Measurements from ENCODE around the gene ARHGAP10.
"Not testable (repeated sequence)": the region's sequence is repeated elsewhere in the genome, so short reads cannot be mapped to it uniquely, and the experiment has no call there.

Gene ARHGAP10

DNA sequence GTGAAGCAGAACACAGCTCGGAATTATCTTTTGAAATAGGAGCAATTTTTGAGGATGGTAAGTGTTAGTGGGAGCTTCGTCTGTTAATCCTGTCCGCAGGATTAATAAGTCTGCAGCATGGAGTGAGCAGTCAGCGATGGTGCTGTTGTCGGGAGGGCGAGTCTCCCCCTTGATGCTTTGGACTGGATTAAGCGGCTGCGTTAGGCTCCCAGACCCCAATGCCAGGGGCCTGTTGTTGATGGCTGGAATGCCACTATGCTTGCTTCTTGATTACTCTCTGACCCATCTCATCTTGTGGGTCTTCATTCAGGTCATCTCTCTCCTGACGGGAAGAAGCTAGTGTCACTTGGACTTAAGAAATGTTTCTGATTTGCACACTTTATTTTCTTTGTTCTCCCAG lies 332.6 kb downstream of the ARHGAP10 start:
- no peak for DNase-seq (ENCODE audit: low spot score)

DNA sequence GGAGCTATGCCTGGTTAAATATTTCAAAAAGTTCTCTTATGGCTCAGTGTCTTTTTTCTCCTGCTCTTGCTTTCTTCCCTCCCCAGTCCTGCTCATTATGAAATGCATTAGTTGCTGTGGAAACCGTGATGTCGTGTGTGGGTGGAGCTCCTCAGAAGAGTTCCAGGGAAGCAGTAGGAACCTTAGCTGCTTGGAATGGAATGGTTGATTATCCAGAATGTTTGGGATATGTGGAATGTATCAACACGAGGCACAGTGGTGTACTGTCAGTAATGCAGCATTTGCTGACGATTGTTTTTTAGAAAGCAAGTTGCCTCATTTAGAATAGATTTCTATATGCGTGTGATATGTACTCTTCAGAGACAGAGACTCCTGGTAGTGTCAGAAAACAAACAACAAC lies 333.2 kb downstream of the ARHGAP10 start:
- no peak for DNase-seq (ENCODE audit: low spot score)

DNA sequence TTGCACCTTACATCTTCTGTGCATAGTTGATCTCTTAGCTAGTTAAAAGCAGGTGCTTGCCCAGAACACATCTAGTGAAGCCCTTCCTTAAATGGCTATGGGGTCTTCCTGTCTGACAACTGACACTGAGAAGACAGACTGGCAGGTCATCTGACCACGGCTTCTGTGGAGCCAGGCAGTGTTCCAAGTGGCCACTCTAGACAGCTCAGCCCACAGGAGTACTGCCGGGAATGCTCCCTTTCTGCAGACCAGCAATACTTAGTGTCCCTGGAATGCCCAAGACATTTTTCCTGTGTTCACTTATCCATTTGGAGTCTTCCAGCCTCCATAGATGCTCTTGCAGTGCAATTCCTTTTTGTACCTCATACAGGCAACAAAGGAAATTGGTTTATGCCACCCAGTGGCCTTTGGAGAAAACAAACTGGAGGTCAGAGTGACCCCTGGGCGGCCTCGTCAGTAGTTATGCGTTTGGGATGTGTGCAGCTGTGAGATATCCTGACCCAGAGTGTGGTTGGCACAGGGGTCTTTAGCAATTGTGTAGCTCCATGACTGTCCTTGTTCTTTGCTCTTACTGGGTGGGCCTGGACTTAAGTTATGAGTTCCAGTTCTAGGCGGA lies 335.5 kb downstream of the ARHGAP10 start:
- DNase-seq (ENCODE audit: low spot score) = no peak

DNA sequence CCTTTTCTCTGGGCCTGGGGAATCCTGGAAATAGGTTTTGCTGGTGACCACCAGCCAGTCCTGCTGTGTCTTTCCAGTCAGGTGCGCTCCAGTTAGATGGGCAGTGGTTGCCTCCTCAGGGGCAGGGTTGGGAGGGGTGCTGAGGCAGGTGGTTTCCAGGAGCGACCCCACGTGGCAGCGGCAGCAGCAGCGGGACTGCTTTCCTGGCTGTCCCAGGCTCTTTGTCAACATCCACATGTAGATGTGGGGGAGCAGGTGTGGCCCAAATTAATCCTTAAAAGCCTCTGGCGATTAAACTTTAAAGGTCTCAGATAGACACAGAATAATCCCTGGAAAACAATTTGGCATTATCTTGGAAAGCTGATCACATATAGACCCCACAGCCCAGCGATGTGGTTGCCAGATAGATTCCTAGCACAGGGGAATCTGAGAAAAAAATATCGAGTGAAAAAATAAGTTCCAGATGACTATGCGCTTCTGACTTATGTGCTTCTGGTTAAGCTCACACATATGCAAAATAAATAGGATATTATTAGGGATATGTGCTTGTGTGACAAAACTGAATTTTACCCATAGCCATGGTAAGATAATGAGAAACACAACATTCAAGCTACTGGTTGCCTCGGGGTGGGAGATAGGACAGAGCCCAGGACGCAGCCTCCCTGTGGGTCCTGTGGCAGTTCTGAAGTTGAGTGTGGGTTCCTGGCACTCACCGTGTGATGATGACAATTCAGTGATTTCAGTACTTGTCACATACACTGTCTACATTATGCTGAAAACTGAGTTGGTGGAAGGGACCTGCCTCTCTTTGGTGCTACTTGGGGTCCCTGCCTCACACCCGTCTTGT lies 336.4 kb downstream of the ARHGAP10 start:
- no peak for DNase-seq (ENCODE audit: low spot score)

DNA sequence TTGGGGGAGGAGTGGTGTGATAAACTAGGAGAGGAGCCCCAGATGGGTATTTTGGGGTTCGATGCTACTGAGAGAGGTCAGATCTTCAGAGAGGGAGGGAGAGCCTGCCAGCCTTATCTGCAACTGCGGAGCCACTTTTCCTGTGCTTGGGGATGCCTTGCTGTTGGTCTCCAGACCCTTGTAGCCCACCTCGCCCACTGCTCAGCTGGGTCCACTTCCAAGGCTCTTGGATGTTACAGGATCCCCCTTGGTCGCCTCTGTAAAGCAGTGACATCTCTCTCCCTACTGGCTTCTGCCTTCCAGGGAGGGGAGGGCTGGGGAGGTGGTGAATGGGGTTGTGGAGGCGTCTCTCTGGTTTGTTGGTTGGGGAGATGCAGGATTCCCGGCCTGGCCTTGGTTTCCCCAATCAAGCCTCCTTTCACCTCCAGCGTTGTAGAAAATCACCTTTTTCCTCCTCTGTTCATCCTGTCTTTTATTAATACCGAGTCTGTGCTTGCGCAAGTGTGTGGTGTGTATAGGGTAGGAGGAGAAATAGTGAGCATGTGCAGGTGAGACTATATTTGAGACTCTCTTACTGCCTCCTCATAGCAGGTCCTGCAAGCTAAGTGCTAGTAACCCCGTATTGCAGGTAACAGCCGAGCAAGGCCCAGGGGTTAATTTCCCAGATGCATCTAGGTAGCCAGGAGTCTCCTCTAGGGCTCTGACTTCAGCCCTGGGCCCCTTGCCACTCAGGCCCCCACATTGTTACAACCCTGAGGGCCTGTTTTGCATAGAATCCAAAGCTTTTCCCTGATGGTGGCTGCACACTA lies 337.4 kb downstream of the ARHGAP10 start:
- DNase-seq (ENCODE audit: low spot score) = no peak

DNA sequence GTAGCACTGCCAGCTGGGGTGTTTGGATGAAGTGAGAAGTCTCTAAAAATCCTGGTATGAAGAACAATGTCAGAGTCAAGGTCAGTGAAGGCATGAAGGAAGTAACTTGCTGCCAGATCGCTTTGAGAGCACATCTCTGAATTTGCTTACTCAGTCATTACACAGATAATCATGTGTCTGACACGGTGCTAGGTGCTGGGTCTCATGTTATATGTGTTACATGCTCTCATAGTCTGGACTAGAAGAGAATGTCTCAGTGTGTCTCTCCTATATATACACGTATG lies 337.9 kb downstream of the ARHGAP10 start:
- no peak for DNase-seq (ENCODE audit: low spot score)

DNA sequence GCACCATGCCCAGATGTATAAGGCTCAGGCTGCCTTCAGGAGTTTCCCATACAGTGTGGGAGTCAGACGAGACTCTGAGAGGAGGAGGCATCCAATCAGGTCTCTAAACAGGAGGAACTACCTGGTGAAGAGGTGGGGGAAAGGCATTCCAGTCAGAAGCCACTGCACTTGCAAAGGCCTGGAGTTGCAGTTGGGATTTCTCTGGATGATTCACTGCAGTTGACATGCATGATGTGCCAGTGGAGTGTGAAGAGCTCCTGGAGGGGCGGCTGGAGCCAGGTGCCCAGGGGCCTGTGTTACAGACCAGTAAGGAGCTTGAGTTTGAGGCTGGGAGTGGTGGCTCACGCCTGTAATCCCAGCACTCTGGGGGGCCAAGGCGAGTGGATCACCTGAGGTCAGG lies 339.1 kb downstream of the ARHGAP10 start:
- DNase-seq (ENCODE audit: low spot score) = no peak

DNA sequence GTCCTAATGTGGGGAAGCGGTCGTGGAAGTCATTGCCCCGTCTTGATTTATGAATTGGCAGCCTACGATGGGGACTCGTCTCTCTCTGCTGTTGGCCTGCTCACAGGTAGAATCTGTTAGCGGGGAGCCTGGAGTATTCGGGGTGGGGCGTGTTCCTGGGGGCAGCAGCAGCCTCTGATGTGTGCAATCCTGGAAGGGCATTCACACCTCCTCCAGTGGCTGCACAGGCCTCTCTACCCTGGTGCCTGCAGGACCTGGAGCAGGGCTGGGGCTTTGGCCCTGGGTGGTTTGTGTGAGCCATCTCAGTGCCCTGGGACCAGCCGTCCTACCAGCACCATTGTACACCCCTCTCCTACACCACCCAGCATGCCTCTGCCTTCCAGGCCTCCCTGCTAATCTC lies 340.9 kb downstream of the ARHGAP10 start:
- DNase-seq (ENCODE audit: low spot score) = no peak

DNA sequence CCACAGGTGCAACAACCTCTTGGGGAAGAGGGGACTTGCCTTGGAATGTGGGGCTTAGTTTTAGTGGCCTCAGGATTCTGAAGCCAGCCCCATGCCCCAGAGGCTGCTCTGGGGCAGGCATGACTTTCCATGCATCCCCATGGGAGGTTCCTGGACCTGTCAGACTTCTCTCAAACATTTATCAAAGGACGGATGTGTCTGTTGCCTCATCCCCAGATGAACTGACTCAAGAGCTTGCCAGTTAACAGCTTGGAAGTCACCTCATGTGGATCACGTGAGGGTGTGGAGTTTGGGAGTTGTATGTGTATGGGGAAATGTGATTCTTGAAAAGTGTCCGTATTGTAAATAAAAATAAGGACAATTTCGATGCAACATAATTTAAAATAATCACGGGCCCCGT lies 341.5 kb downstream of the ARHGAP10 start:
- DNase-seq (ENCODE audit: low spot score) = no peak

DNA sequence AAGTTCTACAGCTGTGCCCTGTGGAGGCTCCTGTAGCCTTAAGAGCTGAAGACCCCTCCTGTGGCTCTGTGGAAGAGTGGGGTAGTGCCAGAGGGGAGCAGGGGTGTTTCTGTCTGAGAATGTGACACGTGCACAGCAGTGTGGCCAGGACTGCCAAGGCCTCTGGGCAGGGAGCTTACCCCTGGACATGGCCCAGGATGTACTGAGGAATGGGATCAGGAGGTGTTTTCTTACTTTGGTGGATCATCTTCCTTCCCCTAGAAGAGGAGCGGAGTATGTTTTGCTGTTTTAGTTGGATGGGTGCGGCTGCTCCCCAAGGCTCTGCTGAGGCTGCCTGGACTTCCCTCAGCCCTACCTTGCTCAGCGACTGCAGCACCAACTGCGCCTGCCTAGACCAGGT lies 342.6 kb downstream of the ARHGAP10 start:
- DNase-seq (ENCODE audit: low spot score) = no peak

DNA sequence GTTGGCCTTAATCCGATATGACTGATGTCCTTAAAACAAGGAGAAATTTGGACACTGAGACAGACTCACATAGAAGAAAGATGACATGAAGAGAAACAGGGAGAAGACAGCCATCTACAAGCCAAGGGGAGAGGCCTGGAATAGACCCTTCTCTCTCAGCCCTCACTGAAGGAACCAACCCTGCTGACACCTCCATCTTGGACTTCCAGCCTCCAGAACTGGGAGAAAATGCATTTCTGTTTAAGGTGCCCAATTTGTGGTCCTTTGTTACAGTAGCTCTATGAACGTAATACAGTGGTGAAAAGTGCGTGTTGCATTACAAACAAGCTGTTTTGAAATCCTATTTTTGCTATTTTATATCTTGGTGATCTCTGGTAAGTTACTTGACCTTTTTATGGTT lies 343.6 kb downstream of the ARHGAP10 start:
- no peak for DNase-seq (ENCODE audit: low spot score)

DNA sequence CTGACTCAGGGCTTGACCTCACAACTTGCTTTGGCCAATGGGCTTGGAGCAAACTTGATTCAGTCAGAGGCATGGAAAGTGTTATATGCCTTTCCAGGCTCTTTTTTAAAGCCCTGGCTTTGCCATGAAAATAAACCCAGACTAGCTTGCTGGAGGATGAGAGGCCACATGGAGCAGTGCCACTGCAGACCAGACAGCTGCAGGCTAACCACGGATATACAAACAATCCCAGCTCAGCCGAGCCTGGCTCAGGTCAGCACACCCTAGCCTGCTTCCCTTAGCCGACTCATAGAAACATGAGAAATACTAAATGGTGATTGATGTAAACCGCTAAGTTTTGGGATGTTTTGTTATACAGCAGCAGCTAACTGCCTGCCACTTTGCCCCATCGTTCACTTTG lies 345.1 kb downstream of the ARHGAP10 start:
- DNase-seq (ENCODE audit: low spot score) = no peak

DNA sequence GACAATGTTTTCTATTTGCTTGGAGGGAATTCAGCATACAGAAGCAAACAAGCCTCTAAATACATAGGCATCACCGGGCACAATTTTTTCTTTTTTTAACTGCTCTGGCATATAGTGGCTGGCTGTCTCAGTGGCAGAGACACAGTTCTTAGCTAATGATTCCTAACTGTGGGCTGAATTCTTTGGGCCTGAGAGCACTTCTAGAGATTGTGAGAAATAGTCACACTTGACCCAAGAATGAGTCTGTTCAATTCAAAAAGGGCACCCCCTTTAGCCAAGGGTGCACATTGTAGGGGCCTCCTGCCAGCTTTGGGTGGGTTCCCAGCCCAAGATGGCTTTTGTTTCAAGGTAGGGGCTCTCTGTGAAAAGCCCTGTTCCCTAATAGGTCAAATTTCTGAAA lies 345.7 kb downstream of the ARHGAP10 start:
- no peak for DNase-seq (ENCODE audit: low spot score)

DNA sequence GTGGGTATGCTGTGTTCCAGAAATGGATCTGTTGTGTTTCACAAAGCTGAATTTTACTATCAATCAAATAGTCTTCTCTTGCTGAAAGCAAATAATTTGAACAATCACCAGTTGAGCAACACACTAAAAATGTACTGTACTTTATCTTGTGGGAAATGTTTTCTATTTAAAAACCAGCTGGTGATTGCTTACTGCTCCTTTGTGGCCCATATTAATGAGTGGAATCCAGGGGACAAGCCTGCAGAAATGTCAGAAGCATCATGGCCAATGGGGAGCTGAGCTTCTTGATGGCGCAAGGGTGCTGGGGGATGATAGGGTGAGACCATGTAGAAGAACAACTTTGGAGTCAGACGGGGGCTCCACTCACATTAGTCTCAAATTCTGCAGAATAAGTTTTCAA lies 346.2 kb downstream of the ARHGAP10 start:
- no peak for DNase-seq (ENCODE audit: low spot score)

DNA sequence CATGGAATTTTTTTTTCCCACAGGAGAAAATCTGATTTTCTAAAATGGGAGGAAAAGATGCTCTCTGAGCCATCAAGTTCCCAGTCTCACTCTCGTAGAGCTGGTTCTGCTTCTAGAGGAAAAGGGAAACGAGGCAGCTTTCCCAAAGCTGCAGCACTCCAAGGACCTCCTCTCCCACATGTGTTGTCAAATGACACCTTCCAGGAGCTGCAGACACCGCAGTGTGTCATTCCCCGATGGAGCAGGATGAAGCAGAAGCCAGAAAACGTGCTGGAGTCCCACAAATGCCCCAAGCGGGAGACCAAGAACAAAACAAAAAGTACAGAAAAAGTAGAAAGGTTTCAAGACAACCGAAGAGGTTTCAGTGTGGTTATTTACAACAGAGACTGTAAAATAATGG lies 348.1 kb downstream of the ARHGAP10 start:
- DNase-seq (ENCODE audit: low spot score) = no peak

DNA sequence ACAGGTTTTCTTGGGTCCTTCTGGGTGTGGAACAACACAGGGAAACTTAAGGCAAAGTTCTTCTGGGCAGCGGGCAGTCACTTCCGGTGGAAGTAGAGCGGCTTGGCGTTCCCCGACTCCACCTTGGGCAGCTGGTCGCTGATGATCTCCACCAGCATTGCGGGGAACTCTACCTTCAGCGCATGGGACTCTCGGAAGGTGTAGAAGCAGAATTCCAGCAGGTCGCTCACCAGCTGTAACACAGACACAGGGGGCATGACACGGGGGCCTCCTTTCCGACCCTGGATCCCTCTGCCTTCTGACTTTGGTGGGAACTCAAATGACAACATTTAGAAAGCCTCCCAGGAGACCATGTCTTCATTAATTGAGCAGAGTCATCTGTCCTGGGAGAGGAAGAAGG lies 349.4 kb downstream of the ARHGAP10 start:
- DNase-seq (ENCODE audit: low spot score) = no peak

DNA sequence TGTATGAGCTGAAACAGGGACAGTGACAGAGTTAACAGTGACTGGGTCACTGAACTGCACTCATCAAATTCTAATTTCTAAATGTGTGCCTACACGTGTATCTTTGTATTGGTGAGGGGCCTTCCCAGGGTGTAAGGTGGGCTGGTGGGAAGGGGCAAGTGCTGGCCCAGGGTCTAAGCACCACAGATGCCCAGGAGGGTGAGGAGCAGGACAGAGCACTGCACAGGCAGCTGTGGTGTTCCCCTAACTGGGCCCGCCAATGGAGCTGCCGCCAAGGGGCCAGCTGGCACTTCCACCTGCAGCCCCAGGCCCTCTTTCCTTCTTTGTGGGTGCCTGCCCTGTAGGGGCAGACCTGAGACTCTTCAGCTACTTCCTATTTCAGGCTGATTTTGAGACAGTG lies 349.9 kb downstream of the ARHGAP10 start:
- DNase-seq (ENCODE audit: low spot score) = no peak

DNA sequence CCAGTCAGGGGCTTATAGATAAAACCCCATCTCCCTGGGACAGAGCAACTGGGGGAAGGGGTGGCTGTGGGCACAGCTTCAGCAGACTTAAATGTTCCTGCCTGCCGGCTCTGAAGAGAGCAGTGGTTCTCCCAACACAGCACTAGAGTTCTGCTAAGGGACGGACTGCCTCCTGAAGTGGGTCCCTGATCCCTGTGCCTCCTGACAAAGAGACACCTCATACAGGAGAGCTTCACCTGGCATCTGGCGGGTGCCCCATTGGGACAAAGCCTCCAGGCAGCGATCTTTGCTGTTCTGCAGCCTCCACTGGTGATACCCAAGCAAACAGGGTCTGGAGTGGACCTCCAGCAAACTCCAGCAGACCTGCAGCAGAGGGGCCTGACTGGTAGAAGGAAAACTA lies 351.2 kb downstream of the ARHGAP10 start:
- not testable (repeated sequence) for DNase-seq (ENCODE audit: low spot score)

DNA sequence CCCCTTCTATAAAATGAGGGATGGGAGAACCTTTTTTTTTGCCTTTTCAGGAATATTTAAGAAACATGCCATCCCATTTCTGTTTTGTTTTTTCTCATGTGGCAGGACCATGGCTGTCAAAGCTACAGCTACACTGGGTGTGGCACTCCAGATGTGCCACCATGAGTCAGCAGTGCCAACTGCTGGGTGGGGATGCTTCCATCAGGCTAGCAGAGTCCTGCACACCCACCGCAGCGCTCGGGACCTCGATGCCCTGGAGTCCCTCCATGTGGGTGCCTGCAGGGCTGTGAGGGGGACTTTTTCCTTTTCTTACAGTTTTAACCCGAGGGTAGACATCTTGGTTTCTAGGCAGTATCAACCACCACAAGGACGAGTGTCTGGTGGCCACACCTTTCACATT lies 357.7 kb downstream of the ARHGAP10 start:
- DNase-seq (ENCODE audit: low spot score) = peak; percentile 58

DNA sequence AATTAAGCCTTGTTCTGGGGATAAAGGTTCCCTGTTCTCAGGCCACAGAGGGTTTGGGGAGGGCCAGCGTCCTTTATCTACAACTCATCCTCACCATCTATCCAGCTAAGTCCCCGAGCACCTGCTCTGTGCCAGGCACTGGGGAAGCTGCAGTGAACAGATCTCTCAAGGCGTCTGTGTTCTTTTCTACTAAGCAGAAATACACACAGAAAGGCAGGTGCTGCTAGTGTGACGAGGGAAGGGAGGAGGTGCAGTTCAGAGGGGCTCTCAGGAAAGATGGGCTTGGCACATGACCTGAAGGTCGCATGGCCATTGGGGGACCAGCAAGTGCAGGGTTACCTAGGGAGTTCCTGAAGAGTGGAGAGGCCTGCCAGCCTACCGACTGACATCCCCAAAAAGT lies 358.1 kb downstream of the ARHGAP10 start:
- DNase-seq (ENCODE audit: low spot score) = no peak

DNA sequence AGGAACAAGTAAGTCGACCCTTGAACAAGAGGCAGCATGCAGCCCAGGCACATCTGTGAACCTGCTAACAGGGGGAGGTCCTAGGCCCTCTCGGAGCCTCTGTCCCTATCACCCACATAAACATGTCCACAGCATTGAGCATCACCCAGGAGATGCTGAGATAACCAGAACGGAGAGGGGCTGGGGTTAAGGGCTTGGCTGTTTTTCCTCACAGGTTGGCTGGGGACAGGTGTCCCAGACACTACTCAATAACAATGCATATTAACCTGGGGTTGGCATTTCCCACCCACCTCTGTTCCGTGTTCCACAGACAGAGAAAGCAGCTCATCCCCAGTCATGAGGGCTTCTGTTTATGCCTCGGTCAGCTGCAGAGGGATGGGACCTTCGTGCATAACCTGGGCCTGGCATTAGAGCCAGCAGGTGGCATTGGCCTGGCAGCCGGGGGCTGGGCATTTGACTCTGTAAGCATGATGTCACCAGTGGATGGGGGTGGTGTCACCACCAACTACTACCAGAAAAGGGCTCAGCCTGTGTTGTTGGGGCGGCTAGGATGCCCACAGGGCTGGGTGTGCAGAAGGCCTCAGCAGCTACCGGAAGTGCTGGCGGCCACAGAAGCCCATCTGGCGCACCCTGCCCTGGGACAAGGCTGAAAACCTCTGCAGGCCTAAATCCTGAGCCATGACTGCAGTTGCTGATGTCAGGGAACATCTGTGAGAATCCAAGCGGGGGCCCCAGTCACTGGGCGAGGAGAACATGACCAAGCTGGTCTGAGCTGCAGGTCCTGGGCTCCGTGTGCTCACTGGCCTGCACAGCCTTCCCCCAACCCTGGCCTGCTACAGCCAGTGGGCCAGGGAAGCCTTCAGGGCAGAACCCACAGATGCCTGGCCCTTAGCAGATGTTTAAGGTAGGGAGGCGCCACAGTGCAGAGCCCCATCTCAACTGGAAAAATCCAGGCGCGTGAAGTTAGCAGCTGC lies 358.9 kb downstream of the ARHGAP10 start:
- no peak for DNase-seq (ENCODE audit: low spot score)

DNA sequence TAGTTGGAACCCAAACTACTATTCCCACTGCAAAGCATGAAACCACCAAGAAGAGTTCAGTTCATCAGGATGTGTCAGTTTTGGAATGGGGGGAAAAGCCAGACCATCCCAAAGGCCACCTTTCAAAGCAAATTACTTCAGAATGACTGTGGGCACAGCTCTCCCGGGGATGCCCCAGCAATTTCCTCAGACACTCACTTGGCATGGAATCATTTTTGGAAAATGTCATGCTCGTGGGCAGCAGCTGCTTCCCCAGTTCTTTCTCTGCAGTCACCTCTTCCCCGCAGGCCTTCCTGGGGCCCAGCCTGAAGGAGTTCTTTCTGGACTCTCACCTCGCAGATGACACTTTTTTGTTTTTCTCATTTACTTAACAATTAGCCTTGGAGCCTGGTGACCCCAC lies 360.0 kb downstream of the ARHGAP10 start:
- no peak for DNase-seq (ENCODE audit: low spot score)

Measured in hematopoietic multipotent progenitor cell treated with erythropoietin and hydrocortisone succinate and interleukin-3 and kit ligand, for 17 days (in vitro differentiated cells).